HCT116 (cell line): ENCODE data around the gene H2AZ2. TPM values are rescaled to one million over a fixed set of nuclear protein-coding genes. Genes with fewer than 3 reads are reported as not detected.

ENCODE experiments used
- ATAC-seq: fragments of 200-7000 bp; cut with Tn5 transposase; 2 replicates; pipeline ENCODE4 v1.9.1; 2020; ENCODE audit warnings: mild to moderate bottlenecking, moderate library complexity
- BruUV-seq: library from RNA; stranded (reverse); fragments of 400-500 nt; replicated peaks from 2 replicates; lab custom pipeline; 2021; lab: Mats Ljungman, UMichigan
- CTCF ChIA-PET: fragments of 300-600 bp; sonication (Branson Sonifier 250); formaldehyde crosslinking; loops from one replicate; lab custom pipeline; 2021; ENCODE audit warnings: antibody characterized with exemption; lab: Charles Lee
- POLR2A ChIA-PET: fragments of 300-600, 350-600 bp; sonication (Branson Sonifier 250); formaldehyde crosslinking; loops from one replicate; lab custom pipeline; 2021; ENCODE audit warnings: antibody characterized with exemption; lab: Charles Lee
- RAD21 ChIA-PET, 2 experiments: fragments of 300-600 bp; sonication (Branson Sonifier 250); formaldehyde crosslinking; loops; one replicate each; lab custom pipeline; 2023; ENCODE audit warnings: low total read pairs in 2 of 2; ENCODE audit not compliant: uncharacterized antibody in 2 of 2, unreplicated experiment in 2 of 2, low non-redundant PET in 1 of 2; lab: Charles Lee
- DNase-seq: peaks from one replicate; pipeline ENCODE4 v3.0.0-alpha.2; 2010; ENCODE audit warnings: low read depth, low spot score
- H2AFZ ChIP-seq: fragments of 200-600 bp; shearing (Covaris generic), sonication (generic); 2 replicates; pipeline ENCODE4 v1.6.1; 2017; ENCODE audit warnings: low read depth, mixed run types, mixed read lengths, antibody characterized with exemption, low read length; ENCODE audit not compliant: poor library complexity, severe bottlenecking
- H3K27ac ChIP-seq: 2 replicates; pipeline ENCODE4 v1.5.1; 2012; ENCODE audit warnings: low read depth, low read length
- H3K27me3 ChIP-seq: fragments of 200-600 bp; sonication (generic); 2 replicates; pipeline ENCODE4 v1.6.1; 2016; ENCODE audit warnings: mixed run types, low read length, mixed read lengths; ENCODE audit not compliant: insufficient read depth
- H3K36me3 ChIP-seq, 2 experiments: fragments of 200-500 bp in 1 of 2; fragments of 200-600 bp in 1 of 2; sonication (Bioruptor generic) in 1 of 2; sonication (generic) in 1 of 2; 2 replicates each; pipeline versions ENCODE4 v1.5.1 to v1.6.1; 2014 to 2016; ENCODE audit warnings: low read length in 2 of 2, inconsistent platforms in 1 of 2, mixed read lengths in 1 of 2, mixed run types in 1 of 2; ENCODE audit not compliant: insufficient read depth in 2 of 2, control insufficient read depth in 1 of 2
- H3K4me1 ChIP-seq, 2 experiments: fragments of 200-600 bp in 1 of 2; sonication (generic) in 1 of 2; 2 replicates each; pipeline versions ENCODE4 v1.5.1 to v1.6.1; 2012 to 2017; ENCODE audit warnings: low read length in 2 of 2, inconsistent platforms in 1 of 2, mild to moderate bottlenecking in 1 of 2, mixed read lengths in 1 of 2, mixed run types in 1 of 2, moderate library complexity in 1 of 2; ENCODE audit not compliant: insufficient read depth in 2 of 2, control insufficient read depth in 1 of 2
- H3K4me2 ChIP-seq: fragments of 200-600 bp; sonication (generic); 2 replicates; pipeline ENCODE4 v1.6.1; 2017; ENCODE audit warnings: mixed run types, low read length, mixed read lengths
- H3K4me3 ChIP-seq, 2 experiments: fragments of 200-600 bp in 1 of 2; sonication (generic) in 1 of 2; replicated peaks in 1 of 2; 2 replicates each; pipeline ENCODE4 v1.5.1; 2011 to 2016; ENCODE audit warnings: low read length in 2 of 2, control low read depth in 1 of 2, low read depth in 1 of 2, mild to moderate bottlenecking in 1 of 2, mixed read lengths in 1 of 2, mixed run types in 1 of 2
- H3K79me2 ChIP-seq: fragments of 200-600 bp; sonication (generic); 2 replicates; pipeline ENCODE4 v1.6.1; 2017; ENCODE audit warnings: mild to moderate bottlenecking, mixed run types, low read length, moderate library complexity, mixed read lengths; ENCODE audit not compliant: insufficient read depth
- H3K9ac ChIP-seq: fragments of 200-600 bp; sonication (generic); 2 replicates; pipeline ENCODE4 v1.6.1; 2016; ENCODE audit warnings: low read length, mixed read lengths
- H3K9me2 ChIP-seq: fragments of 200-600 bp; sonication (generic), shearing (Covaris generic); 2 replicates; pipeline ENCODE4 v1.6.1; 2017; ENCODE audit warnings: mixed run types, mild to moderate bottlenecking, moderate library complexity; ENCODE audit not compliant: insufficient read depth
- H3K9me3 ChIP-seq, 2 experiments: fragments of 200-500 bp in 1 of 2; fragments of 200-600 bp in 1 of 2; sonication (Bioruptor generic) in 1 of 2; sonication (generic) in 1 of 2; 2 replicates each; pipeline ENCODE4 v1.6.1; 2014 to 2017; ENCODE audit warnings: low read length in 2 of 2, mixed read lengths in 2 of 2, inconsistent platforms in 1 of 2, low read depth in 1 of 2, mild to moderate bottlenecking in 1 of 2, mixed run types in 1 of 2, moderate library complexity in 1 of 2; ENCODE audit not compliant: control insufficient read depth in 1 of 2, insufficient read depth in 1 of 2
- H4K20me1 ChIP-seq: fragments of 200-600 bp; sonication (generic), shearing (Covaris generic); 2 replicates; pipeline ENCODE4 v1.6.1; 2017; ENCODE audit warnings: mixed run types, mild to moderate bottlenecking, moderate library complexity; ENCODE audit not compliant: insufficient read depth
- ATF3 ChIP-seq: IDR thresholded peaks from 2 replicates; pipeline ENCODE4 v1.6.1; 2012
- CBX3 ChIP-seq: IDR thresholded peaks from 2 replicates; pipeline ENCODE4 v1.6.1; 2012; ENCODE audit warnings: low read depth
- CEBPB ChIP-seq: IDR thresholded peaks from 2 replicates; pipeline ENCODE4 v1.6.1; 2012; ENCODE audit warnings: low read depth
- EGR1 ChIP-seq: IDR thresholded peaks from 2 replicates; pipeline ENCODE4 v1.6.1; 2012; ENCODE audit warnings: low read depth
- ELF1 ChIP-seq: IDR thresholded peaks from 2 replicates; pipeline ENCODE4 v1.6.1; 2012; ENCODE audit warnings: low read depth, borderline replicate concordance
- EZH2phosphoT487 ChIP-seq: fragments of 200-600 bp; IDR thresholded peaks from 2 replicates; pipeline ENCODE4 v1.6.1; 2018; ENCODE audit warnings: antibody characterized with exemption, borderline replicate concordance
- FOSL1 ChIP-seq: IDR thresholded peaks from 2 replicates; pipeline ENCODE4 v1.6.1; 2012; ENCODE audit warnings: low read depth
- JUND ChIP-seq: IDR thresholded peaks from 2 replicates; pipeline ENCODE4 v1.6.1; 2012
- POLR2A ChIP-seq: IDR thresholded peaks from 2 replicates; pipeline ENCODE4 v1.7.0; 2011; ENCODE audit warnings: borderline replicate concordance; ENCODE audit not compliant: insufficient read depth, insufficient read length; ENCODE audit errors: extremely low read depth
- POLR2AphosphoS5 ChIP-seq: IDR thresholded peaks from 2 replicates; pipeline ENCODE4 v1.6.1; 2011; ENCODE audit warnings: mild to moderate bottlenecking, low read depth, low read length, moderate library complexity
- RAD21 ChIP-seq: IDR thresholded peaks from 2 replicates; pipeline ENCODE4 v1.6.1; 2012; ENCODE audit warnings: low read depth, mild to moderate bottlenecking
- SP1 ChIP-seq: IDR thresholded peaks from 2 replicates; pipeline ENCODE4 v1.6.1; 2012; ENCODE audit warnings: low read depth
- SRF ChIP-seq: IDR thresholded peaks from 2 replicates; pipeline ENCODE4 v1.6.1; 2012; ENCODE audit warnings: low read depth
- TCF7L2 ChIP-seq: IDR thresholded peaks from 2 replicates; pipeline ENCODE4 v1.7.0; 2011; ENCODE audit warnings: borderline replicate concordance, inconsistent platforms; ENCODE audit not compliant: insufficient read depth, insufficient read length; ENCODE audit errors: extremely low read depth
- YY1 ChIP-seq: IDR thresholded peaks from 2 replicates; pipeline ENCODE4 v1.6.1; 2011; ENCODE audit warnings: low read length, low read depth, moderate library complexity, mild to moderate bottlenecking; ENCODE audit not compliant: insufficient replicate concordance; ENCODE audit errors: extremely low read depth
- ZFX ChIP-seq: fragments of 450-650 bp; IDR thresholded peaks from 2 replicates; pipeline ENCODE4 v1.6.1; 2017
- ZNF274 ChIP-seq: fragments of 200-500 bp; sonication (Bioruptor generic); IDR thresholded peaks from 2 replicates; pipeline ENCODE4 v1.6.1; 2014; ENCODE audit warnings: mild to moderate bottlenecking, low read depth, low read length, inconsistent platforms
- intact Hi-C: fragments of 100-400 bp; cut with micrococcal nuclease; formaldehyde crosslinking; loops from 2 replicates; pipeline ENCODE4 v1.10.0; 2022
- total RNA-seq: library from RNA; stranded (reverse); gene quantifications from one replicate; pipeline ENCODE4 v1.2.1, GENCODE V29; 2021; ENCODE audit not compliant: unreplicated experiment

Gene H2AZ2
- total RNA-seq, 1 experiment from 2014 or later, result 226 TPM

- H3K79me2 ChIP-seq, result no peaks in the 10 kb centered on the region
- ATAC-seq (no peak), DNase-seq (no peak)
- H4K20me1 ChIP-seq, result no peaks in the 10 kb centered on the region
- H3K27me3 ChIP-seq, result no peaks in the 10 kb centered on the region
- TF ChIP-seq EGR1, result no peak
- no peak for TF ChIP-seq SRF
- no peak for TF ChIP-seq SP1
- TF ChIP-seq JUND, result no peak
- TF ChIP-seq ZNF274, result no peak
- no peak for TF ChIP-seq POLR2AphosphoS5
- TF ChIP-seq ZFX, result no peak
- TF ChIP-seq POLR2A, result no peak
- TF ChIP-seq TCF7L2, result no peak
- no peak for TF ChIP-seq FOSL1
- TF ChIP-seq CEBPB, result no peak
- TF ChIP-seq RAD21, result no peak
- TF ChIP-seq EZH2phosphoT487, result no peak
- TF ChIP-seq ATF3, result no peak
- no peak for TF ChIP-seq ELF1
- no peak for TF ChIP-seq YY1
- no peak for TF ChIP-seq CBX3
- no peaks in the 10 kb centered on the region for H3K36me3 ChIP-seq
- H3K4me3 ChIP-seq, result no peak overlapping the region
- no peak overlapping the region for H2AFZ ChIP-seq
- H3K9me2 ChIP-seq, result no peaks in the 10 kb centered on the region
- no TSS peak for BruUV-seq
- no peak overlapping the region for H3K9ac ChIP-seq
- H3K27ac ChIP-seq, result no peak overlapping the region
- H3K9me3 ChIP-seq, result peaks cover 0 to 5% of the 10 kb centered on the region in 2 experiments; a peak in 1 of 4 replicates
- intact Hi-C loops, result no loop called here
- no peak overlapping the region for H3K4me2 ChIP-seq
- ChIA-PET RAD21 (no interaction called here), CTCF (no interaction called here), POLR2A (no interaction called here)
- no peaks in the 10 kb centered on the region for H3K4me1 ChIP-seq
These were observed 63.5 kb downstream of the H2AZ2 start for GRCh38 chr7:44784364-44784763.
